BE2C (cell line): Measurements from ENCODE around the gene GNAL.

ENCODE experiments used
- DNase-seq: peaks from one replicate; pipeline ENCODE4 v3.0.0-alpha.2; 2020
- H3K27me3 ChIP-seq: fragments of 250-450 bp; sonication (Bioruptor Pico); 2 replicates; pipeline ENCODE4 v1.5.1; 2020; ENCODE audit warnings: mild to moderate bottlenecking
- H3K36me3 ChIP-seq: fragments of 250-450 bp; sonication (Bioruptor Pico); 2 replicates; pipeline ENCODE4 v1.5.1; 2020; ENCODE audit warnings: mild to moderate bottlenecking
- H3K4me1 ChIP-seq: fragments of 250-450 bp; sonication (Bioruptor Pico); 2 replicates; pipeline ENCODE4 v1.5.1; 2020
- H3K4me3 ChIP-seq: 2 replicates; pipeline ENCODE4 v1.5.1; 2011; ENCODE audit warnings: low read depth, low read length
- H3K9me3 ChIP-seq: fragments of 250-450 bp; sonication (Bioruptor Pico); 2 replicates; pipeline ENCODE4 v1.5.1; 2020
- CTCF ChIP-seq: IDR thresholded peaks from 2 replicates; pipeline ENCODE4 v1.5.1; 2012; ENCODE audit warnings: mild to moderate bottlenecking, low read depth, low read length

GNAL gene

GRCh38 chr18:11752116-11752911, 63.2 kb downstream of the GNAL start:
- Histone ChIP-seq H3K36me3 (no peaks in the 10 kb centered on the region), H3K9me3 (no peaks in the 10 kb centered on the region), H3K4me1 (no peaks in the 10 kb centered on the region), H3K27me3 (peaks cover 25% of the 10 kb centered on the region), H3K4me3 (no peak overlapping the region)
- no peak for TF ChIP-seq CTCF
- DNase-seq: no peak

GRCh38 chr18:11754979-11755378, 65.9 kb downstream of the GNAL start:
- peaks cover 25% of the 10 kb centered on the region for H3K27me3 ChIP-seq
- no peak for DNase-seq
- no peak overlapping the region for H3K4me3 ChIP-seq
- TF ChIP-seq CTCF: no peak
- H3K36me3 ChIP-seq: no peaks in the 10 kb centered on the region
- no peaks in the 10 kb centered on the region for H3K4me1 ChIP-seq
- no peaks in the 10 kb centered on the region for H3K9me3 ChIP-seq

GRCh38 chr18:11757084-11757590, 68.1 kb downstream of the GNAL start:
- no peak for DNase-seq
- no peaks in the 10 kb centered on the region for H3K9me3 ChIP-seq
- H3K27me3 ChIP-seq: peaks cover 14% of the 10 kb centered on the region
- no peaks in the 10 kb centered on the region for H3K4me1 ChIP-seq
- no peaks in the 10 kb centered on the region for H3K36me3 ChIP-seq
- no peak for TF ChIP-seq CTCF
- no peak overlapping the region for H3K4me3 ChIP-seq

GRCh38 chr18:11759456-11759855, 70.4 kb downstream of the GNAL start:
- DNase-seq: no peak
- Histone ChIP-seq H3K9me3 (no peaks in the 10 kb centered on the region), H3K27me3 (no peaks in the 10 kb centered on the region), H3K4me3 (no peak overlapping the region), H3K4me1 (no peaks in the 10 kb centered on the region), H3K36me3 (no peaks in the 10 kb centered on the region)
- TF ChIP-seq CTCF: no peak

- Histone ChIP-seq H3K4me1 (no peaks in the 10 kb centered on the region), H3K36me3 (no peaks in the 10 kb centered on the region), H3K9me3 (no peaks in the 10 kb centered on the region), H3K27me3 (no peaks in the 10 kb centered on the region), H3K4me3 (no peak overlapping the region)
- no peak for DNase-seq
- no peak for TF ChIP-seq CTCF
Measured at GRCh38 chr18:11760498-11761167, 71.6 kb downstream of the GNAL start.

GRCh38 chr18:11761553-11761952, 72.5 kb downstream of the GNAL start:
- TF ChIP-seq CTCF: peak; percentile 23
- Histone ChIP-seq H3K4me1 (no peaks in the 10 kb centered on the region), H3K27me3 (no peaks in the 10 kb centered on the region), H3K9me3 (no peaks in the 10 kb centered on the region), H3K36me3 (no peaks in the 10 kb centered on the region), H3K4me3 (no peak overlapping the region)
- no peak for DNase-seq
